D341Med (cell line): ENCODE data around the gene TEF.

ENCODE experiments used
- DNase-seq: peaks from one replicate; pipeline ENCODE4 v3.0.0; 2012; ENCODE audit warnings: low spot score

The TEF gene

GRCh38 chr22:41354979-41355378 is 26.8 kb upstream of the TEF start:
- DNase-seq, result no peak

- no peak for DNase-seq
Observed at GRCh38 chr22:41355895-41356294, 25.8 kb upstream of the TEF start.

- DNase-seq, result no peak
Observed at GRCh38 chr22:41356430-41357028, 25.2 kb upstream of the TEF start.

GRCh38 chr22:41357191-41357590 is 24.6 kb upstream of the TEF start:
- DNase-seq, result no peak

GRCh38 chr22:41358927-41359326 is 22.8 kb upstream of the TEF start:
- no peak for DNase-seq

GRCh38 chr22:41359376-41359775 is 22.4 kb upstream of the TEF start:
- DNase-seq, result no peak

- DNase-seq, result no peak
Observed at GRCh38 chr22:41360126-41360525, 21.6 kb upstream of the TEF start.

- DNase-seq, result no peak
Observed at GRCh38 chr22:41361716-41362310, 19.9 kb upstream of the TEF start.

- DNase-seq, result no peak
Observed at GRCh38 chr22:41362615-41363014, 19.1 kb upstream of the TEF start.

- no peak for DNase-seq
Observed at GRCh38 chr22:41364233-41364632, 17.5 kb upstream of the TEF start.

- no peak for DNase-seq
Observed at GRCh38 chr22:41364955-41365354, 16.8 kb upstream of the TEF start.

GRCh38 chr22:41365425-41365824 is 16.3 kb upstream of the TEF start:
- no peak for DNase-seq

- no peak for DNase-seq
Observed at GRCh38 chr22:41366323-41367029, 15.3 kb upstream of the TEF start.

- peak; percentile 96 for DNase-seq
Observed at GRCh38 chr22:41367039-41367679, 14.6 kb upstream of the TEF start.

GRCh38 chr22:41367680-41368542 is 13.8 kb upstream of the TEF start:
- DNase-seq, result no peak

- DNase-seq, result no peak
Observed at GRCh38 chr22:41368543-41369423, 13.0 kb upstream of the TEF start.

- DNase-seq, result no peak
Observed at GRCh38 chr22:41369424-41369745, 12.4 kb upstream of the TEF start.

- DNase-seq, result no peak
Observed at GRCh38 chr22:41369837-41370236, 11.9 kb upstream of the TEF start.

- no peak for DNase-seq
Observed at GRCh38 chr22:41377846-41378245, 3.9 kb upstream of the TEF start.

- no peak for DNase-seq
Observed at GRCh38 chr22:41380993-41381328, 781 bp upstream of the TEF start.

GRCh38 chr22:41382098-41382578 is 396 bp downstream of the TEF start:
- DNase-seq, result peak; percentile 93
